ENCODE results near the gene FREM1.

DNA sequence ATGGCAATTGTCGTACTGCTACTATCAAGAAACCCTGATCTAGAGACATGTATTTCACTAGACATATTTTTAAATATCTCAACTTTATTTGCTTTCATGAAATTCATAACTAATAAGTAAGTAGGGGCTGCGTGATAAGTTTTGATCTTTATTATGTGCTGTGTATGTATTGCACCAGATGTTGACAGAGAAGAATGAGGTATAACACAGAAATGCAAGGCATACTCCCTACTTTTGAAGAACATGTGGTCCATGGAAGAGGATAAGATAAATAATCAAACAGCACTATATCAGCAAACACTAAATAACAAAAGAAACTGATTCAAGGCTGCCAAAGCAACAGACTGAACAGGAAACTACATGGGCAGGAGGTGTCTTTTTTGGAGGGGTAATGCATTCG lies 60.9 kb downstream of the FREM1 start:
- no peak for TF ChIP-seq POLR2AphosphoS5 (IDR thresholded peaks at IDR 0.05)
- no peak for TF ChIP-seq CTCF (IDR thresholded peaks at IDR 0.05)
